Central memory CD4-positive, alpha-beta T cell (primary cell): Measurements from ENCODE around the gene KRT17.
A peak's percentile ranks its signal among the peaks of the same experiment; 100 is the strongest.
"Not testable (repeated sequence)": the region's sequence is repeated elsewhere in the genome, so short reads cannot be mapped to it uniquely, and the experiment has no call there.

Source experiments
- DNase-seq: peaks from one replicate; pipeline ENCODE4 v3.0.0; 2022

KRT17 gene

GRCh38 chr17:41592601-41593305 is 31.6 kb downstream of the KRT17 start:
- DNase-seq, result no peak

DNA sequence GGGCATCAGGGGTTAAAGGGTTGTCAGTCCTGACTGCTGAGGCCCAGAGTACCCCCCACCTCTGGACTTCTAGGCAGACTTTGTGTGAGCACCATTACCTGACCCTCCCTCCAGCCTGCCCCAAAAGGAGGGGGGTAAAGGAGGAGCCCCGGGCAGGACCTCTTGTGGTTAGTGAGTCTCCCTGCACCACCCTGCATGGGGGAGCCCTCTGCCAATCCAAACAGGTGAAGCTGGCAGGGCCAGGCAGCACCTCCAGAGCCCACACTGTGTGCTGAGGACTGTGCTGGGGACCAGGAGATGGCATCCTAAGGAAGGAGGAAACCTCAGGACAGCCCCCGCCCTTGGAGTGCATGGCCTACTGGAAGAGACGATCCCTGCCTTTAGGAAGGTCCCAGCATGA is 35.1 kb downstream of the KRT17 start:
- no peak for DNase-seq

DNA sequence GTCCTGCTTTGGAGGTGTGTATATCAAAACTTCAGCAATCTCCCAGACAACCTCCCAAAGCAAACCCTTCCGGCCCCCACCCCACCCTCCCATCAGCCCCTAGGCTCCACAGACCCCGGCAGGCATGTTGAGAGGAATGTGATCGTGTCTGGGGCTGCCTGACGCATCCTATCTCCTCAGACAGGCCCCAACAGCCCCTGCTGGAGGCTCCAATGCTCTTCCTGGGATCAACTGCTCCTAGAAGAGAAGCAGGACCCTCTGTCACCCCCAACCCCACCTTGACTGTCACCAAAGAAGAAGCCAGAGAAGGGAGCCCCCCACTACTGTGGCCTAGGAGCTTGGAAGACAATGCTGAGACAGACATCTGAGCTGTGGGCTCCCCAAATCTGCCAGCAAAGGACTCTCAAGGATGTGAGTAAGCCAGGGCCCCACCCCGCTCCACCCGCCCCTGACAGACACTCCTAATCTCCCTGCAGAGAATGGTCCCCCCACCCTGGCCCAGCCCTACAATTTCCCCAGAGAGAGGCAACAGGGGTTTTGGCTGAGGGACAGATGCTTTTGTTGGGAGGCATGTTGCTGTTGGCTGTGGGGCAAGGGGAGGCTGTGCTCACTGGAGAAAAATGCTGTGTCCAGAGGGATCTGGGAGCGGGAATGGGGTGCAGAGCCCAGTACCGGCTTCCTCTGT is 36.1 kb downstream of the KRT17 start:
- DNase-seq, result no peak

- no peak for DNase-seq
Observed at GRCh38 chr17:41586863-41587495, 37.4 kb downstream of the KRT17 start, which contains the start of gene KRT14. Gene KRT14 (minus strand): TSS chr17:41586895. CDS start chr17:41586834, 61 bp downstream.

DNA sequence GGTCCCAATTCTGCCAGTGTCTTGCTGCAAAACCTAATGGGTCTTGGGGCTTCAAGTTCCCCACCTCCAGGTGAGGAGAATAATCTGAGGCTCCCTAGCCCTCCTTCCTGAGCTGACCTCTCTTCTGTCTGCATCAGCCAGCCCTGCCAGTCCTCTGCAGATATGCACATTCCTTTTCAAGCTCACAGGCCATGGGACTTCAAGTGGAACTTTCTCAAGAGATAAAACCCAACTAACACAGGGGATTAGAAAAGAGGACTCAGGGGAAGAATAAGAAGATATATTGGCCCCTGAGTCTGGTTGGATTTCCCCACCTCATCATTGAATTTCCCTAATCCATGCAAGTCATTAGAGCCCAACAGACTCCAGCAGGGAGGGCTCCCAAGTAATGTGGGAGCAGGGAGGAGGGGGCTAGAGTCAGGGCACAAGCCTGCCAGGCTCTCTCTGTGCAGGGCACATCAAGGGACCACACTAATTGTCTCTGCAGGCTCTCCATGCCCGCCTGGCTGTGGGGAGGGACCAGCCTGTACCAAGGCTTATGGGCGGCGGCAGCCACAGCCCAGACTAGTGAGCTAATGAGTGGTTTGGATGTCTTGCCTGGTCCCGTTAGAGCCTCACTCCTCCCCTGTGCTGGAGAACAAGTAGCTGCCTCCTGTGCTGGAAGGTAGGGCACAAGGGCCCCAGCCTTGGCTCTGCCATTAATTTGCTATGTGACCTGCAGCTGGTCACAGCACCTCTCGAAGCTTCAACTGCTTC is 38.9 kb downstream of the KRT17 start:
- no peak for DNase-seq

- not testable (repeated sequence) for DNase-seq
Observed at GRCh38 chr17:41584331-41584927, 39.9 kb downstream of the KRT17 start.

DNA sequence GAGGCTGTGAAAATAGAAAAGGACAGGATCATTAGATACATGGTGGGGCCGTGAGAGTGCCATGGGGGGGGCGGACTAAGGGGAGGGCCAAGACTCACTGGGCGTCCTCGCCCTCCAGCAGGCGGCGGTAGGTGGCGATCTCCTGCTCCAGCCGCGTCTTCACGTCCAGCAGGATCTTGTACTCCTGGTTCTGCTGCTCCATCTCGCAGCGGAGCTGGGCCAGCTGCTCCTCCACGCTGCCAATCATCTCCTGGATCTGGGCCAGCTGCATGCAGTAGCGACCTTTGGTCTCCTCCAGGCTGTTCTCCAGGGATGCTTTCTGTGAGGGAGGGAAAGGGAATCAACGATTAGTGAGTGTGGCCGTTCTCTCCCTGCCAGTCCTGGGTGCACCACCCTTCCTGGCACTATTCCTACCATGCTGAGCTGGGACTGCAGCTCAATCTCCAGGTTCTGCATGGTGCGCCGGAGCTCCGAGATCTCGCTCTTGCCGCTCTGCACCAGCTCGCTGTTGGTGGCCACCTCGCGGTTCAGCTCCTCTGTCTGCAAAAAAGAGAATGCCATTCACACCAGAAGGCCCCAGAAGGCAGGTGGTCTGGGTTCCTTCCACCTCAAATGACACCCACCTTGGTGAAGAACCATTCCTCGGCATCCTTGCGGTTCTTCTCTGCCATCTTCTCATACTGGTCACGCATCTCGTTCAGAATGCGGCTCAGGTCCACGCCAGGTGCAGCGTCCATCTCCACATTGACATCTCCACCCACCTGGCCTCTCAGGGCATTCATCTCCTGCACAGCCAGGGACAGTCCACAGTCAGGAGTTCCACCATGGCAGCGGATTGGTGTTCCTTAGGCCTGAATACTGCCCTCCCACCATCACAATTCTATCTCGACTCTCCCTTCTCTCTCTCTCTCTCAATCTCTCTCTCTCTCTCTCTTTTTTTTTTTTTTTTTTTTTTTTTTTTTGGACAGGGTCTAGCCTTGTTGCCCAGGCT is 40.9 kb downstream of the KRT17 start:
- no peak for DNase-seq

GRCh38 chr17:41582061-41582968 is 42.1 kb downstream of the KRT17 start:
- not testable (repeated sequence) for DNase-seq

DNA sequence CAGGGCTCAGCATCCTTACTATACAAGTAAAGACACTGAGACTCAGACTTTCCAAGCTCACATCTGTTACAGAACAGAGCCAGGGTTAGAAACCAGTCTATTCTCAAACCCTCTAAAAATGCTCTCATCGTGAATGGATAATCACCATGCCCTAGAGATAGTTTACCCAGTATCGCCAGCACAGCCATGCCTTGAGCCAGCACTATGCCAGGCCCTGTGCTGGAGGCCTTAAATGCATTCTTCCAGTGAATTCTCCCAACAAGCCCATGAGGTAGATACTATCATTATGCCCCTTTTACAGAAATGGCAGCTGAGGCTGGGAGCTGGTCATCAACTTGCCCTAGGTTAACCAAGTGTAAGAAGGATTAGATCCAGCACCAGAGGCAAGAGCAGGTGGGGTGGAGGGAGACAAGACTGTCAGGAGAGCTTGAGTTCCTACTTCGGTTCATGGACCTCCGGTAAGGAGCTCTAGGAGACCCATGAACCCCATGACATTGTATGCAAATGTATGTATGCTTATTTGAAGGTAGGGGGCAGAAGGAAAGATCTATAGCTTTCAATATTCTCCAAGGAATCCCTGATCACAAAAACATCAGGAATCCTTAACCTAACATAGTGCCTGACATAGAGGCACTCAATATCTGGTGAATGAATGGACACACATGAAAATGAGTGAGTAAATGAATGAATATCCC is 42.9 kb downstream of the KRT17 start:
- no peak for DNase-seq

DNA sequence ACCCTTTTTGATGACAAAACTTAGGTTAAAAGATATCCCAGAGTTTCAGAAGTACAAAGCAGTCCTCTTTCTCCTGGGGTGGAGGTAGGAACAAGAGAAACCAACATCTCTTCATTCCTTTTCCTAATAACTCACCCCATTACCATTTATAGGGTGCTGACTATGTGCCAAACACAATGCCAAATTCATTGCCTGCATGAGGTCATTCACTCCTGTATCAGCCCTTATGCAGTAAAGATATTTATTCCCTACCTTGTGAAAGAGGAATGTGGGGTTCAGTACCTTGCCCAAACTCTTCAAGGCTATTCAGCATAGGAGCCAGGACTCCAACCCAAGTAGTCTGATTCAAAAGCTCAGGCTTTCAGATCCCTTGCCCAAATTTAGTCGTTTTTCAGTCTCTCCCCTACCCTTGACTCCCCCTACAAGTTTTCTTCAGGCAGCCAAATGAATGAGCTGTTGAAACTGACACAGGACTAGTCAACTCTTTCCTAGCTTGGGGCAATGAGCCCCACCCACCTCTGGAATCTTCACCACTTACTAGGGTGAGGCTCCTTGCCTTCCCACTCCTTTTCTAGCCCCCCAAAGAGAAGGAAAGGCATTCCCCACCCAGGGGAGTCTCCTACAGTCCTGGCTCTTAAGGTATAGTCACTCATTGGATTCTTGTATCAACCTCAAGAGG is 43.5 kb downstream of the KRT17 start:
- DNase-seq, result no peak

DNA sequence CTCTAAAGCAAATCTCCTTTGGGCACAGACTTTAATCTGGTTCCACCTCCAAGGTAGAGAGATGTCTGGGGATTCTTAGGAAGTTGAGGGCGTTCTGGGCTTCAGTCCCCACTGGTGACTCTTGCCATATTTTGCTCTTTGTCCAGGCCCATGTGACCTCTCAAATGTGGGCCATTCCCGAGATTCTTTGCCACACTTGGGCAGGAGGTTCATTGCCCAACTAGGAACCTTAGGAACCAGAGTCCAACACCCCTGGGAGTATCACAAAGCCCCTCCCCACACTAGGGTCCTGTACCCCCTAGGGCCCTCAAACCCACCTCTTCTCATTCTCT is 44.2 kb downstream of the KRT17 start:
- no peak for DNase-seq

- DNase-seq, result peak; percentile 40
Observed at GRCh38 chr17:41579484-41580243, 44.7 kb downstream of the KRT17 start.

DNA sequence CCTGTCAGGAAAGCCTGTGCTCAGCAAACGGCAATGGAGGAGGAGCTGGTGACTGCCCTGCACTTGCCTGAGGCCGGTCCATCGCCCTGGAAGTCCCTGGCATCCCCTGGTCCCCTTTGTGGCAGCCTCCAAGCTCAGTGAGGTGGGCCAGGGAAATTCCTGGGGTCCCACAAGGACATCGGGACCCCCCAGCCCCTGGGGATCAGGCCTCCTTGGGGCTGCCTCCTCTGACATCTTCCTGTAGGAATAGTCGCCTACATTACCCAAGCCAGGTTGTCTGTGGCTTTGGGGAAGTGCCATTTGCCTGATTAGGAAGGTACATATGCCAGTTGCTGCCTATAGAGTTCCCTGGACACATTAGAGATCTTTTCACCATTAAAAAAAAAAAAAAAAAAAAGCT is 45.4 kb downstream of the KRT17 start:
- no peak for DNase-seq

DNA sequence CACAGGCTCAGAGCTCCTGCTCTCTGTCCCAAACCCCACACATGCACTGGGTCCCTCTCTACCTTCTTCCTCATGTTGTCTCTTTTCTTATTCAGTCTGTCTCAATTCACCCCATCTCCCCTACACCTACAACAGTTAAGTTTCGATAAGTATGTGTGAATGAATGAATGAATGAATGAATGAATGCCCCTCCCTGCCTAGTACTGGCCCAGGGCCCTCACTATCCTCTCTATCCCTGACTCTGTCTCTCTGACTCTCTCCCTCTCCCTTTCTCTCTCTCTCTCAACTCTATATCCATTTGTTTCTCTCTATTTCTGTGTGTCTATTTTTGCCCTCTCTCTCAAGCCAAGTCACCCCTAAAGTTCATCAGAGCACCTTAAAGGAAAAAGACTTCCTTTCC is 45.8 kb downstream of the KRT17 start:
- DNase-seq, result no peak

GRCh38 chr17:41576740-41577139 is 47.6 kb downstream of the KRT17 start:
- DNase-seq, result not testable (repeated sequence)

GRCh38 chr17:41575336-41575735 is 49.0 kb downstream of the KRT17 start:
- no peak for DNase-seq

- DNase-seq, result no peak
Observed at GRCh38 chr17:41571561-41572434, 52.6 kb downstream of the KRT17 start, which contains the start of gene KRT9. Gene KRT9 (minus strand): TSS chr17:41572059. CDS start chr17:41571992, 67 bp downstream.
